GM12875 (cell line): Measurements from ENCODE around the gene NUP62.

ENCODE experiments used
- H3K4me3 ChIP-seq: one replicate; pipeline ENCODE4 v1.5.1; 2011; ENCODE audit warnings: low read depth, low read length, control low read depth
- CTCF ChIP-seq: IDR thresholded peaks from 2 replicates; pipeline ENCODE4 v1.5.1; 2011; ENCODE audit warnings: low read depth, mild to moderate bottlenecking, control low read depth, inconsistent platforms, low read length, moderate library complexity, borderline replicate concordance; ENCODE audit not compliant: insufficient read depth

Gene NUP62

DNA sequence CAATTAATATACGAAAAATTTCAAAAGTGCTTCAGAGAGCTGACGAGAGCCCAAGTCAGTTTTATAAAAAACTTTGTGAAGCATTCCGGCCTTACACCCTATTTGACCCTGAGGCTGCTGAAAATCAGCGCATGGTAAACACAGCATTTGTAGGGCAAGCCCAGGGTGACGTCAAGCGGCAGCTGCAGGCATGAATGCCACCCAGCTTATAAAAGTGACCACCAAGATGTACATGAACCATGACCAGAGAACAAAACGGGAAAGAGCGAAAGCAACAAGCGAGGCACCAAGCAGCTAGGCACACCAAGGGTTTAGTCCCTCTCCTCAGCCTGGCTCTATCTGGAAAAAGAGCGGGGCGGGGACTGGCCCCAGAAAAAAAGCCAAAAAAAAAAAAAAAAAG, 25.6 kb upstream of the NUP62 start:
- no peak for TF ChIP-seq CTCF
- H3K4me3 ChIP-seq, result no peak overlapping the region

- TF ChIP-seq CTCF, result no peak
- H3K4me3 ChIP-seq, result no peak overlapping the region
Observed at GRCh38 chr19:49954092-49954829, 25.0 kb upstream of the NUP62 start.

DNA sequence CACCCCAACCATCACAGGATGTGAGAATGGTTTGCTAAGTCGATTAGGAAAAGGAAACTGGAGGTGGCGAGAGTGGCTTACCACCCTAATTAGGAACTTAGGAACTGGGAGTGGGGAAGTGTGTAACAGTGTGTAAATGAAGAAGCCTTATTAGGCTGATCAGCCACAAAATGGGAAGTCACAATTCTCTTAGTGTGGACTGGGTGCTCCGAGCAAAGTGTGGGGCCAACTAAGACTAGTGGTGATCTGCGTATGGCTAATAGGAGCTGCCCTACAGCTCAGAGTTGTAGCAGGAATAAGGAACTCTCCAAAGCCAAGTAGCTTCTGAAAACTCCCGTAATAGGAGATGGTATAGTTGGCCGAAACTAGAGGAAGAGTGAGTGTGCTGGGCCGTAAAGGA, 24.1 kb upstream of the NUP62 start:
- H3K4me3 ChIP-seq, result no peak overlapping the region
- no peak for TF ChIP-seq CTCF

- no peak for TF ChIP-seq CTCF
- H3K4me3 ChIP-seq, result no peak overlapping the region
Observed at GRCh38 chr19:49952906-49953305, 23.6 kb upstream of the NUP62 start.

DNA sequence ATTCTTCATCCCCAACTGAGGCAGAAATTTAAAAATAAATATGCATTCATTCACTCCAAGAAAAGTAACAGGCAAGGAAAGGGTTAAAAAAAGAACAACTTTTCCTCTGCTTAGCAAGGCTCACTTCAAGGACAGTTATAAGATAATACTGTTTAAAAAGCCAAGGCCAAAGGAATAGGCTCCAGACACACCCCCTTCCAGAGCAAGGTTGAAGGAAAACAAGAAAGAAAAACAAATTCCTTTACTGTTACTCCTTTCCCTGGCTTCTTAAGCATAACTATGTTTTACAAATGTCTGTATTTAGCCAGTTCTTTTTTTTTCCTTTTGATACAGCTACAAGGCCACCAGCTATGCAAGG, 23.2 kb upstream of the NUP62 start:
- TF ChIP-seq CTCF, result no peak
- H3K4me3 ChIP-seq, result no peak overlapping the region

- no peak for TF ChIP-seq CTCF
- no peak overlapping the region for H3K4me3 ChIP-seq
Observed at GRCh38 chr19:49951806-49952478, 22.6 kb upstream of the NUP62 start.

GRCh38 chr19:49950956-49951526, 21.7 kb upstream of the NUP62 start:
- TF ChIP-seq CTCF, result no peak
- H3K4me3 ChIP-seq, result no peak overlapping the region
